ENCODE data around the gene JMJD8.
A peak's percentile ranks its signal among the peaks of the same experiment; 100 is the strongest.

JMJD8 gene

GRCh38 chr16:638836-639235 is 45.3 kb downstream of the JMJD8 start:
- DNase-seq (ENCODE audit: low spot score), result no peak

- DNase-seq (ENCODE audit: low spot score), result no peak
Observed at GRCh38 chr16:638034-638543, 46.0 kb downstream of the JMJD8 start.

GRCh38 chr16:637081-638018 is 46.8 kb downstream of the JMJD8 start:
- no peak for DNase-seq (ENCODE audit: low spot score)

- DNase-seq (ENCODE audit: low spot score), result peak; percentile 96
Observed at GRCh38 chr16:636206-637080, 47.7 kb downstream of the JMJD8 start, which contains the start of gene METTL26. Gene METTL26, minus strand, starts transcription at chr16:636305. Its CDS starts 15 bp downstream, at chr16:636290.

GRCh38 chr16:635573-636205 is 48.4 kb downstream of the JMJD8 start:
- no peak for DNase-seq (ENCODE audit: low spot score)

GRCh38 chr16:634996-635395 is 49.1 kb downstream of the JMJD8 start:
- DNase-seq (ENCODE audit: low spot score), result no peak

- no peak for DNase-seq (ENCODE audit: low spot score)
Observed at GRCh38 chr16:634051-634670, 50.0 kb downstream of the JMJD8 start.

GRCh38 chr16:633336-634050 is 50.6 kb downstream of the JMJD8 start:
- no peak for DNase-seq (ENCODE audit: low spot score)

GRCh38 chr16:632486-633335 is 51.4 kb downstream of the JMJD8 start:
- no peak for DNase-seq (ENCODE audit: low spot score)

- no peak for DNase-seq (ENCODE audit: low spot score)
Observed at GRCh38 chr16:631808-632358, 52.3 kb downstream of the JMJD8 start.

Measured in left forelimb (tissue), 1 donor.